Esophagus squamous epithelium (tissue), 5 donors: Measurements from ENCODE around the gene PTPRN2. TPM values are rescaled to one million over a fixed set of nuclear protein-coding genes. Genes with fewer than 3 reads are reported as not detected.

Experiments used
- DNase-seq: peaks from one replicate; lab custom pipeline; 2025; lab: John Stamatoyannopoulos, UW
- H3K27ac ChIP-seq, 4 donors: fragments of 200-600 bp; sonication (generic); one replicate each; pipeline ENCODE4 v1.5.1; 2016 to 2019; ENCODE audit warnings: mild to moderate bottlenecking in 1 of 4
- H3K27me3 ChIP-seq, 4 donors: fragments of 200-600 bp; sonication (generic); 1 replicate in 3 of 4; 2 replicates in 1 of 4; pipeline versions ENCODE4 v1.5.1 to v1.6.0; 2017 to 2021; ENCODE audit warnings: antibody characterized with exemption in 1 of 4
- H3K36me3 ChIP-seq, 3 donors: fragments of 200-600 bp; sonication (generic); one replicate each; pipeline ENCODE4 v1.5.1; 2016 to 2019
- H3K4me1 ChIP-seq, 3 donors: fragments of 200-600 bp; sonication (generic); one replicate each; pipeline ENCODE4 v1.5.1; 2017 to 2019
- H3K4me3 ChIP-seq, 4 donors: fragments of 200-600 bp; sonication (generic); 1 replicate in 3 of 4; 2 replicates in 1 of 4; pipeline ENCODE4 v1.5.1; 2016 to 2019; ENCODE audit warnings: mild to moderate bottlenecking in 2 of 4, moderate library complexity in 1 of 4
- H3K9me3 ChIP-seq, 3 donors: fragments of 200-600 bp; sonication (generic); one replicate each; pipeline ENCODE4 v1.5.1; 2016 to 2019
- CTCF ChIP-seq, 6 experiments: fragments of 450-650 bp in 4 of 6; fragments of 200-600 bp in 2 of 6; sonication (generic) in 2 of 6; IDR thresholded peaks; one replicate each; pipeline ENCODE4 v1.5.1; 2016 to 2019; ENCODE audit warnings: antibody characterized with exemption in 6 of 6, mild to moderate bottlenecking in 4 of 6, moderate library complexity in 4 of 6
- POLR2A ChIP-seq, 4 donors: fragments of 450-650 bp; IDR thresholded peaks; one replicate each; pipeline ENCODE4 v1.6.1; 2017; ENCODE audit warnings: antibody characterized with exemption in 4 of 4, mild to moderate bottlenecking in 4 of 4, moderate library complexity in 3 of 4
- WGBS, 2 donors: methylation state at CpG; one replicate each; pipeline ENCODE4 v1.1.5; 2018; 5-methylcytosine and 5-hydroxymethylcytosine counted together
- intact Hi-C: fragments of 100-400 bp; cut with DNase I; formaldehyde crosslinking; loops from one replicate; pipeline ENCODE4 v1.15.0; 2022
- total RNA-seq, 4 donors: library from RNA; depleted of rRNA; stranded (reverse); fragments of >200 nt; gene quantifications; one replicate each; pipeline ENCODE4 v1.1.0, GENCODE V29; 2016
- donor health status: DM: yes; HTN: yes; CAD: no.

Gene PTPRN2
- total RNA-seq, 4 donors from 2014 or later: 0.38 to 2.7 (median 1.0) TPM

- WGBS, 2 donors: 66 to 83% methylated on average over 11 to 14 of the region's 17 CpGs
- intact Hi-C loops: no loop called here
- no peaks in the 10 kb centered on the region for H3K36me3 ChIP-seq
Measured at GRCh38 chr7:157615852-157616251, 971.8 kb downstream of the PTPRN2 start.

GRCh38 chr7:157615101-157615817 is 972.4 kb downstream of the PTPRN2 start:
- H3K9me3 ChIP-seq: no peaks in the 10 kb centered on the region
- H3K27me3 ChIP-seq: peaks cover 0 to 9% (median 0%) of the 10 kb centered on the region in 4 donors
- intact Hi-C loops: no loop called here
- H3K4me3 ChIP-seq: no peak overlapping the region
- peaks cover 0 to 31% (median 6%) of the 10 kb centered on the region in 3 donors for H3K4me1 ChIP-seq
- no peaks in the 10 kb centered on the region for H3K36me3 ChIP-seq
- WGBS, 2 donors: 78 to 81% methylated on average over 15 to 28 of the region's 36 CpGs
- TF ChIP-seq POLR2A (IDR thresholded peaks at IDR 0.05) (no peak), CTCF (IDR thresholded peaks at IDR 0.05) (no peak)
- peak overlapping the region in 1 of 4 donors; percentile 28 for H3K27ac ChIP-seq
- no peak for DNase-seq

More at GRCh38 chr7:157615852-157616251, 971.8 kb downstream of the PTPRN2 start:
- no peak for TF ChIP-seq CTCF (IDR thresholded peaks at IDR 0.05)
- TF ChIP-seq POLR2A (IDR thresholded peaks at IDR 0.05): no peak
- Histone ChIP-seq H3K9me3 (no peaks in the 10 kb centered on the region), H3K4me1 (peaks cover 0 to 31% (median 6%) of the 10 kb centered on the region in 3 donors), H3K27me3 (peaks cover 0 to 9% (median 0%) of the 10 kb centered on the region in 4 donors), H3K4me3 (no peak overlapping the region), H3K27ac (peak overlapping the region in 2 of 4 donors; percentile 21 to 28)
- DNase-seq: no peak

DNA sequence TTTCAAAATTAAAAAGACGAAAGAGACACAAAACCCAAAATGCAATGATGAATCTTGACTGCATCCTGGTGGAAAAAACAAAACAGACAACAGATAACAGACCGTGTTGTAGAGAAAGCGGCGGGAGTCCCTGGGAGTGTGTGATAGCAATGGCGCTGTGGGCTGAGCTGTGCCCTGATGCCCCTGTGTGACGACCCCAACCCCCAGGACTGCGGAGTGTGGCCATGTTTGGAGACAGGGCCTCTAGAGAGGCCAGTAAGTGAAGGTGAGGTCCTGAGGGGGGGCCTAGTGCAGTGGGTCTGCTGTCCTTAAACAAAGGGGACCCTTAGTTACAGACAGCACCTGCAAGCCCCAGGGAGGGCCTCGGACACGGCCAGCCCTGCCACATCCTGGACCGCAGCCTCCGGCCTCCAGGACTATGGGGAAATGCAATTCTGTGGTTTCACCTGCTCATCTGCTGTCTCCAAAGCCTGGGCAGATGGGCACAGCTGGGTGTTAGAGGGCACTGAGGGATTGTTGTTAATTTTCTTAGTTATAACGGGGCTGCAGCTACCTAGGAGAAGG is 973.1 kb downstream of the PTPRN2 start:
- DNase-seq: no peak
- TF ChIP-seq POLR2A (IDR thresholded peaks at IDR 0.05) (no peak), CTCF (IDR thresholded peaks at IDR 0.05) (no peak)
- WGBS, 2 donors: 86 to 90% methylated on average over 7 of the region's 12 CpGs
- Histone ChIP-seq H3K27ac (no peak overlapping the region), H3K36me3 (no peaks in the 10 kb centered on the region), H3K4me3 (no peak overlapping the region), H3K27me3 (peaks cover 0 to 9% (median 0%) of the 10 kb centered on the region in 4 donors), H3K9me3 (no peaks in the 10 kb centered on the region), H3K4me1 (peaks cover 0 to 31% (median 6%) of the 10 kb centered on the region in 3 donors)
- intact Hi-C loops: no loop called here

DNA sequence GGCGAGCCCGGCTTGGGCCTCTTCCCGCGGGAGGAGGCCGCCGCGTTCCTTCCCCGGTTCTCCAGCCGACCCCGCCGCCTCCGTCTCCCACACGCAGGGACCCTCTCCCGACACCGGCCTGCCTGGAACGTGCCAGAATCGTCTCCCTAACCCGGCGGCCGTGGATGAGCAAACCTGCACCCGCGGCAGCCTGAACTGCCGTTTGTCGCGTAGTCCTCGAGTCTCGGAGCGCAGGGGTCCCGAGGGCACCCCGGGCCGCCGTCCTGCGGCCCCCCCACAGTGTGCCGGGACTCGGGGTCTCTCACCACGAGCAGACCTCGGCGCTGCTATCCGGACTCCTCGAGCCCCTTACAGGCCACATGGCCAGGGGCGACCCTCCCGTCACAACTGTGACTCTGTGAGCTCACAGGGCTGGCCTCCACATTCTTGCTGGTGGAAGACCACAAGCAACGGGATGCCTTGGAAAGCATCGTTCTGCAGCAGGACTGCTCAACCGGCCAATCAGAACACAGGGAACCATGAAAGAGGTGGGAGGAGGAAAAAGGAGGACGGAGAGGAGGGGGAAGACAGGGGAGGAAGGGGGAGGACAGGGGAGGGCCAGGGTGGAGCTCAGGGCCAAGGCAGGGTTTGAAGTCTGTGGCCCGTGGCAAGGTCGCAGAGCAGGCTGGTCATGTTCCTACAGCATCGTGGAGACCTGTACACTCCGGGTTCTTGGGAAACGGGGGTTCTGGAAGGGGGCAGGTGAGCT is 973.9 kb downstream of the PTPRN2 start:
- TF ChIP-seq POLR2A (IDR thresholded peaks at IDR 0.05): no peak
- TF ChIP-seq CTCF (IDR thresholded peaks at IDR 0.05): no peak
- Histone ChIP-seq H3K36me3 (no peaks in the 10 kb centered on the region), H3K4me3 (peak overlapping the region; percentile 24 to 61 (median 48)), H3K27me3 (peaks cover 0 to 9% (median 0%) of the 10 kb centered on the region in 4 donors), H3K9me3 (no peaks in the 10 kb centered on the region), H3K27ac (peak overlapping the region in 2 of 4 donors; percentile 1 to 9), H3K4me1 (peaks cover 0 to 31% (median 6%) of the 10 kb centered on the region in 3 donors)
- DNase-seq: no peak
- intact Hi-C loops: no loop called here
- WGBS, 2 donors: 48 to 66% methylated on average over 6 to 11 of the region's 51 CpGs
